A549 treated with ZK216348 at 1 μM for 4 hours (cell line): ENCODE data around the gene NBPF10. TPM values are rescaled to one million over a fixed set of nuclear protein-coding genes. Genes with fewer than 3 reads are reported as not detected.

Source experiments
- total RNA-seq: library from RNA; stranded (reverse); fragments of 200-300 nt; extraction: Qiagen RNA extraction; gene quantifications from 5 replicates; pipeline ENCODE4 v1.2.3, GENCODE V29; 2022; ENCODE audit warnings: low read depth

Gene NBPF10, protein sequence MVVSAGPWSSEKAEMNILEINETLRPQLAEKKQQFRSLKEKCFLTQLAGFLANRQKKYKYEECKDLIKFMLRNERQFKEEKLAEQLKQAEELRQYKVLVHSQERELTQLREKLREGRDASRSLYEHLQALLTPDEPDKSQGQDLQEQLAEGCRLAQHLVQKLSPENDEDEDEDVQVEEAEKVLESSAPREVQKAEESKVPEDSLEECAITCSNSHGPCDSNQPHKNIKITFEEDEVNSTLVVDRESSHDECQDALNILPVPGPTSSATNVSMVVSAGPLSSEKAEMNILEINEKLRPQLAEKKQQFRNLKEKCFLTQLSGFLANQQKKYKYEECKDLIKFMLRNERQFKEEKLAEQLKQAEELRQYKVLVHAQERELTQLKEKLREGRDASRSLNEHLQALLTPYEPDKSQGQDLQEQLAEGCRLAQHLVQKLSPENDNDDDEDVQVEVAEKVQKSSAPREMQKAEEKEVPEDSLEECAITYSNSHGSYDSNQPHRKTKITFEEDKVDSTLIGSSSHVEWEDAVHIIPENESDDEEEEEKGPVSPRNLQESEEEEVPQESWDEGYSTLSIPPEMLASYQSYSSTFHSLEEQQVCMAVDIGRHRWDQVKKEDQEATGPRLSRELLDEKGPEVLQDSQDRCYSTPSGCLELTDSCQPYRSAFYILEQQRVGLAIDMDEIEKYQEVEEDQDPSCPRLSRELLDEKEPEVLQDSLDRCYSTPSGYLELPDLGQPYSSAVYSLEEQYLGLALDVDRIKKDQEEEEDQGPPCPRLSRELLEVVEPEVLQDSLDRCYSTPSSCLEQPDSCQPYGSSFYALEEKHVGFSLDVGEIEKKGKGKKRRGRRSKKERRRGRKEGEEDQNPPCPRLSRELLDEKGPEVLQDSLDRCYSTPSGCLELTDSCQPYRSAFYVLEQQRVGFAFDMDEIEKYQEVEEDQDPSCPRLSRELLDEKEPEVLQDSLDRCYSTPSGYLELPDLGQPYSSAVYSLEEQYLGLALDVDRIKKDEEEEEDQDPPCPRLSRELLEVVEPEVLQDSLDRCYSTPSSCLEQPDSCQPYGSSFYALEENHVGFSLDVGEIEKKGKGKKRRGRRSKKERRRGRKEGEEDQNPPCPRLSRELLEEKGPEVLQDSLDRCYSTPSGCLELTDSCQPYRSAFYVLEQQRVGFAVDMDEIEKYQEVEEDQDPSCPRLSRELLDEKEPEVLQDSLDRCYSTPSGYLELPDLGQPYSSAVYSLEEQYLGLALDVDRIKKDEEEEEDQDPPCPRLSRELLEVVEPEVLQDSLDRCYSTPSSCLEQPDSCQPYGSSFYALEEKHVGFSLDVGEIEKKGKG (N-terminal part only)
- total RNA-seq: 0.55 to 0.85 TPM (median 0.67 TPM) in 5 replicates

DNA sequence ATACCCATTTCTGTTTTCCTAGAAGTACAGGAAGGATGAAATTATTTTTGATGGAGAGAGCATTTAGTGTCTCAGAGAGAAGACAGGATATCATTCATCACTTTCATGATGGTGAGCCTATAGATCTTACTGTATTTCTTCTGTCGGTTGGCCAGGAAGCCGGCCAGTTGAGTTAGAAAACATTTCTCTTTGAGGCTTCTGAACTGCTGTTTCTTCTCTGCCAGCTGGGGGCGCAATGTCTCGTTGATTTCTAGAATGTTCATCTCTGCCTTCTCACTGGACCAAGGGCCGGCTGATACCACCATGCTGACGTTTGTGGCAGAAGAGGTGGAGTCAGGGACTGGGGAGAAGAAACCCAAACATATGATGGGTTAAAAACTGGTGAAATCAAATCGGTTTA, at the start of gene NBPF10:
Gene NBPF10 (minus strand): TSS at position 340 of the 400 bp plus-strand sequence. CDS start 35 bp downstream, at position 305.

Other genes starting within 250 kb of the NBPF10 start
- 0.88 to 1.7 TPM (median 1.1 TPM) in 5 replicates for gene ITGA10, start 234.8 kb downstream of the NBPF10 start, total RNA-seq
- gene PEX11B, start 226.1 kb downstream of the NBPF10 start, total RNA-seq: 25.4 to 40.2 TPM (median 31.3 TPM) in 5 replicates
- gene RBM8A, start 217.3 kb downstream of the NBPF10 start, total RNA-seq: 207 to 293 TPM (median 217 TPM) in 5 replicates
- 7.7 to 12.6 TPM (median 12.0 TPM) in 5 replicates for gene LIX1L, start 186.8 kb downstream of the NBPF10 start, total RNA-seq
- gene ANKRD34A, start 180.2 kb downstream of the NBPF10 start, total RNA-seq: 0.11 to 0.36 TPM (median 0.20 TPM) in 5 replicates
- 10.3 to 13.0 TPM (median 11.8 TPM) in 5 replicates for gene POLR3GL, start 180.1 kb downstream of the NBPF10 start, total RNA-seq
- 0.14 to 0.45 TPM (median 0.28 TPM) in 5 replicates for gene TXNIP, start 148.2 kb downstream of the NBPF10 start, total RNA-seq
- not detected in 5 replicates for gene HJV, start 123.1 kb downstream of the NBPF10 start, total RNA-seq
- 13.7 to 18.3 TPM (median 16.9 TPM) in 5 replicates for gene NOTCH2NLA, start 84.2 kb upstream of the NBPF10 start, total RNA-seq